Measurements from ENCODE around the gene CDX1.
"Not testable (repeated sequence)": the region's sequence is repeated elsewhere in the genome, so short reads cannot be mapped to it uniquely, and the experiment has no call there.

The CDX1 gene

GRCh38 chr5:150222906-150223305, 56.3 kb downstream of the CDX1 start:
- Histone ChIP-seq H3K4me3 (ENCODE audit: extremely low read depth, insufficient read depth, low read length, poor library complexity, severe bottlenecking) (no peak overlapping the region), H3K27ac (ENCODE audit: low read depth, low read length, severe bottlenecking) (no peak overlapping the region), H3K36me3 (ENCODE audit: control insufficient read depth, insufficient read depth, low read length) (no peaks in the 10 kb centered on the region), H3K9me3 (ENCODE audit: control insufficient read depth, low read length) (no peaks in the 10 kb centered on the region), H3K4me1 (ENCODE audit: control insufficient read depth, insufficient read depth, low read length, poor library complexity, severe bottlenecking) (peaks cover 10% of the 10 kb centered on the region)
- WGBS, 2 experiments (ENCODE audit: insufficient coverage in 2 of 2), result 93 to 95% methylated on average over 12 to 16 of the region's 21 CpGs

DNA sequence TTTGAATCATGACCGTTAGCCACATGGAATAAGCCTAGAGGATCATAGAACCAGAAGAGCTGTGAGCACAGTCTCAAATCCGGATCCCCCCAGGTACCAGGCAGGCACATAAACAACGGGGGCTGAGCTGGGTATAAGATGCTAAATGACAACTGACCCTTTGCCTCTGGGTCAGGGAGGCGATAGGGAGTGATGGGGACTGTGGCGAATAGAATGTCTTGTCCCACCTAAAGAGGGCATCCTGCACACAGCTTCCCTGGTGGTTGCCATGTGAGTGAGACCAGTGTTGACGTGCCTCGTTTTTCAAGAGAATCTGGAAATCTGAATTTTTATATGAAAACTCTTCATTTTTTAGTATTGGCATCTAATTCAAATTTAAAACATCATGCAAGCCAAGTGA, 56.9 kb downstream of the CDX1 start:
- WGBS, 2 experiments (ENCODE audit: insufficient coverage in 2 of 2), result 95 to 97% methylated on average over 3 of the region's 7 CpGs
- Histone ChIP-seq H3K9me3 (ENCODE audit: control insufficient read depth, low read length) (no peaks in the 10 kb centered on the region), H3K27ac (ENCODE audit: low read depth, low read length, severe bottlenecking) (no peak overlapping the region), H3K36me3 (ENCODE audit: control insufficient read depth, insufficient read depth, low read length) (no peaks in the 10 kb centered on the region), H3K4me3 (ENCODE audit: extremely low read depth, insufficient read depth, low read length, poor library complexity, severe bottlenecking) (no peak overlapping the region), H3K4me1 (ENCODE audit: control insufficient read depth, insufficient read depth, low read length, poor library complexity, severe bottlenecking) (peaks cover 11% of the 10 kb centered on the region)

DNA sequence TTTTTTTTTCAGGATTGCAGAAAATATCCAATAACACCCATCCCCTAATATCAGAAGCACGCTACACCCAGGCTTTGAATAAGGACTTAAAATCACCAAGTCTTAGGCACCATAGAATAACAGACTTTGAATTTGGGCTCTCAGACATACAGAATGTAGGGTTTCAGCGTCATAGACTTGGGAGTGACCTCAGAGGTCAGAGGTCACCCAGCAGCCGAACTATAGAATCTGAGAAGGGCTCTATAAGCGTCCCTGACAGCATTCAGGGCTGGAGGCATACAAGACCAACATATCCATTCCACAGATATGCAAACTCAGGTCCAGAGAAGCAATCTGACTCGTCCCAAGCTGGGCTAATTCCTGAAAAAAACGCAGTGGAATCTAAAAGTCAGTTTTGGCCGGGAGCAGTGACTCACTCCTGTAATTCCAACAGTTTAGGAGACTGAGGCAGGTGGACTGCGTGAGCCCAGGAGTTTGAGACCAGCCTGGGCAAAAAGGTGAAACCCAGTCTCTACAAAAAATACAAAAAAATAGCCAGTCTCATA, 58.0 kb downstream of the CDX1 start:
- H3K4me3 ChIP-seq (ENCODE audit: extremely low read depth, insufficient read depth, low read length, poor library complexity, severe bottlenecking), result no peak overlapping the region
- H3K27ac ChIP-seq (ENCODE audit: low read depth, low read length, severe bottlenecking), result no peak overlapping the region
- no peaks in the 10 kb centered on the region for H3K9me3 ChIP-seq (ENCODE audit: control insufficient read depth, low read length)
- no peaks in the 10 kb centered on the region for H3K36me3 ChIP-seq (ENCODE audit: control insufficient read depth, insufficient read depth, low read length)
- peaks cover 11% of the 10 kb centered on the region for H3K4me1 ChIP-seq (ENCODE audit: control insufficient read depth, insufficient read depth, low read length, poor library complexity, severe bottlenecking)
- WGBS, 2 experiments (ENCODE audit: insufficient coverage in 2 of 2), result 57 to 73% methylated on average over 3 to 4 of the region's 8 CpGs

DNA sequence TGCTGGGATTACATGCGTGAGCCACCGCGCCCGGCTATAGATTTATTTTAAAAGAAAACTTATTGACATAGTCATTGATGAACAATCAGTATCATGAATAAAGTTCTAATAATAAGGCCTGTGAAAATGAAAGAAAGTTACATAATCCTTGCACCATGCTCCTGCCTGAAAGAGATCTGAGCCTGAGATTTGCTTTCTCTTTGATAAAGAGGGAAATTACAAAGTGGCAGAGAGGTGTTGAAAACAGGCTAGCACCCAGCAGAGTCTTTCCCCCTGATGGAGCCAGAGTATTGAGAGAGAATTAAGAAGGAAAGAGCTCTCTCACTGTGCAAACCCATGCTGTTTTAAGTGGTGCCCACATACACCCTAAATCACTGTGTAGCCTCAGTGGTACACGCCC, 60.5 kb downstream of the CDX1 start:
- H3K36me3 ChIP-seq (ENCODE audit: control insufficient read depth, insufficient read depth, low read length), result no peaks in the 10 kb centered on the region
- H3K9me3 ChIP-seq (ENCODE audit: control insufficient read depth, low read length), result no peaks in the 10 kb centered on the region
- WGBS, 2 experiments (ENCODE audit: insufficient coverage in 2 of 2), result 73 to 91% methylated on average over 1 of the region's 5 CpGs
- no peak overlapping the region for H3K4me3 ChIP-seq (ENCODE audit: extremely low read depth, insufficient read depth, low read length, poor library complexity, severe bottlenecking)
- peaks cover 11% of the 10 kb centered on the region for H3K4me1 ChIP-seq (ENCODE audit: control insufficient read depth, insufficient read depth, low read length, poor library complexity, severe bottlenecking)
- H3K27ac ChIP-seq (ENCODE audit: low read depth, low read length, severe bottlenecking), result no peak overlapping the region

DNA sequence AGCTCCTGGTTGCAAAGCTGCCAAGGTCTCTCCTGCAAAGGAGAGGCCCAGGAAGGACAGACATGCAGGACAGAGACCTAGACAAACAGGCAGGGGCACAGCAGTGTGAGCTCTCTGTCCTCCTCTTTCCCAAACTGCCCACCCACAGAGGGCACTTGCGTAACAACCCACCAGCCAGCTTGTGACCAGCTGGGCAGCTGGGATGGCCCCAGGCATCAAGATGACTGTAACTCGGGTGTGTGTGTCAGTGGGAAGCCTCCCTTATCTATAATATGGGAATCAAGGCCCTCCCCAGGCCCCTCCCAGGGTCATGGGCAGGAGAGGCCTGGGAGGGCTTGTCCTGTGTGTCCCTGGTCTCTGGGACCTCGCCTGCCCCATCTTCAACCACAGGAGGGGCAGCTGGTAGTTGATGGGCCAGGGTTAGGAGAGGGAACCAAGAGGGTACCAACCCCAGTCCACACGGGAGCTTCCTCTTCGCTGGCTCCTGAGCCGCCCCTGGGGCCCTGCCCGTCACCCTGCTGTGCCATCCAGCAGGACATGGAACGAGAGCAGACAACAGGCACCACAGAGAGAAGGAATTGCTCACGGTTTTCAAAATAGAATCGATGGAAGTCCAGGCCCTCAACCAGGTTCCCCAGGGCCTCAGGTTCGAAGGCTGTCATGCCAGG, 61.2 kb downstream of the CDX1 start:
- H3K27ac ChIP-seq (ENCODE audit: low read depth, low read length, severe bottlenecking), result no peak overlapping the region

GRCh38 chr5:150229571-150229970, 63.0 kb downstream of the CDX1 start:
- peaks cover 8% of the 10 kb centered on the region for H3K4me1 ChIP-seq (ENCODE audit: control insufficient read depth, insufficient read depth, low read length, poor library complexity, severe bottlenecking)
- no peak overlapping the region for H3K27ac ChIP-seq (ENCODE audit: low read depth, low read length, severe bottlenecking)
- no peak overlapping the region for H3K4me3 ChIP-seq (ENCODE audit: extremely low read depth, insufficient read depth, low read length, poor library complexity, severe bottlenecking)
- no peaks in the 10 kb centered on the region for H3K9me3 ChIP-seq (ENCODE audit: control insufficient read depth, low read length)
- WGBS, 2 experiments (ENCODE audit: insufficient coverage in 2 of 2), result 84 to 96% methylated on average over 3 of the region's 3 CpGs
- no peaks in the 10 kb centered on the region for H3K36me3 ChIP-seq (ENCODE audit: control insufficient read depth, insufficient read depth, low read length)

More for the DNA sequence above, 61.2 kb downstream of the CDX1 start:
- H3K4me1 ChIP-seq (ENCODE audit: control insufficient read depth, insufficient read depth, low read length, poor library complexity, severe bottlenecking), result peaks cover 11% of the 10 kb centered on the region
- no peaks in the 10 kb centered on the region for H3K36me3 ChIP-seq (ENCODE audit: control insufficient read depth, insufficient read depth, low read length)
- no peak overlapping the region for H3K4me3 ChIP-seq (ENCODE audit: extremely low read depth, insufficient read depth, low read length, poor library complexity, severe bottlenecking)
- WGBS, 2 experiments (ENCODE audit: insufficient coverage in 2 of 2), result 79 to 85% methylated on average over 9 to 10 of the region's 11 CpGs
- no peaks in the 10 kb centered on the region for H3K9me3 ChIP-seq (ENCODE audit: control insufficient read depth, low read length)

GRCh38 chr5:150230842-150231241, 64.3 kb downstream of the CDX1 start:
- Histone ChIP-seq H3K36me3 (ENCODE audit: control insufficient read depth, insufficient read depth, low read length) (no peaks in the 10 kb centered on the region), H3K9me3 (ENCODE audit: control insufficient read depth, low read length) (no peaks in the 10 kb centered on the region), H3K27ac (ENCODE audit: low read depth, low read length, severe bottlenecking) (no peak overlapping the region), H3K4me3 (ENCODE audit: extremely low read depth, insufficient read depth, low read length, poor library complexity, severe bottlenecking) (no peak overlapping the region), H3K4me1 (ENCODE audit: control insufficient read depth, insufficient read depth, low read length, poor library complexity, severe bottlenecking) (peaks cover 7% of the 10 kb centered on the region)
- 90 to 95% methylated on average over 6 of the region's 7 CpGs for WGBS, 2 experiments (ENCODE audit: insufficient coverage in 2 of 2)

GRCh38 chr5:150233706-150234105, 67.1 kb downstream of the CDX1 start:
- H3K9me3 ChIP-seq (ENCODE audit: control insufficient read depth, low read length); H3K4me1 ChIP-seq (ENCODE audit: control insufficient read depth, insufficient read depth, low read length, poor library complexity, severe bottlenecking); H3K27ac ChIP-seq (ENCODE audit: low read depth, low read length, severe bottlenecking); H3K36me3 ChIP-seq (ENCODE audit: control insufficient read depth, insufficient read depth, low read length); H3K4me3 ChIP-seq (ENCODE audit: extremely low read depth, insufficient read depth, low read length, poor library complexity, severe bottlenecking): not testable (repeated sequence)
- WGBS, 2 experiments (ENCODE audit: insufficient coverage in 2 of 2), result 87 to 100% methylated on average over 3 to 5 of the region's 5 CpGs
